ENCODE measurements around the gene SLC30A10.
"Not testable (repeated sequence)": the region's sequence is repeated elsewhere in the genome, so short reads cannot be mapped to it uniquely, and the experiment has no call there.

SLC30A10 gene

DNA sequence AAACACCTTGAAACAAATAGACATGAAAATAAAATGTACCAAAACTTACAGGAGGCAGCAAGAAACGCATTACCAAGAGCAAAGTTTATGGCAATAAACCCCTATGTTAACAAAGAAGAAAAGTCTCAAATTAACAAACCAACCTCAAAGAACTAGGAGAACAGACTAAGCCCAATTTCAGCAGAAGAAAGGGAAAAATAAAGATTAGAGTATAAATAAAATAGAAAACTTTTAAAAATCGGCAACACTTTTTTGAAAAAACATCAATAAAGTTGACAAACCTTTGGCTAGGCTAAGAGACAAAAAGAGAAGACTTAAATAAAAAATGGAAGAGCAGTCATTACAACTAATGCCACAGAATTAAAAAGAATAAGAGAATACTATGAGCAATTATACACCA, 42.7 kb downstream of the SLC30A10 start:
- no peak for DNase-seq

DNA sequence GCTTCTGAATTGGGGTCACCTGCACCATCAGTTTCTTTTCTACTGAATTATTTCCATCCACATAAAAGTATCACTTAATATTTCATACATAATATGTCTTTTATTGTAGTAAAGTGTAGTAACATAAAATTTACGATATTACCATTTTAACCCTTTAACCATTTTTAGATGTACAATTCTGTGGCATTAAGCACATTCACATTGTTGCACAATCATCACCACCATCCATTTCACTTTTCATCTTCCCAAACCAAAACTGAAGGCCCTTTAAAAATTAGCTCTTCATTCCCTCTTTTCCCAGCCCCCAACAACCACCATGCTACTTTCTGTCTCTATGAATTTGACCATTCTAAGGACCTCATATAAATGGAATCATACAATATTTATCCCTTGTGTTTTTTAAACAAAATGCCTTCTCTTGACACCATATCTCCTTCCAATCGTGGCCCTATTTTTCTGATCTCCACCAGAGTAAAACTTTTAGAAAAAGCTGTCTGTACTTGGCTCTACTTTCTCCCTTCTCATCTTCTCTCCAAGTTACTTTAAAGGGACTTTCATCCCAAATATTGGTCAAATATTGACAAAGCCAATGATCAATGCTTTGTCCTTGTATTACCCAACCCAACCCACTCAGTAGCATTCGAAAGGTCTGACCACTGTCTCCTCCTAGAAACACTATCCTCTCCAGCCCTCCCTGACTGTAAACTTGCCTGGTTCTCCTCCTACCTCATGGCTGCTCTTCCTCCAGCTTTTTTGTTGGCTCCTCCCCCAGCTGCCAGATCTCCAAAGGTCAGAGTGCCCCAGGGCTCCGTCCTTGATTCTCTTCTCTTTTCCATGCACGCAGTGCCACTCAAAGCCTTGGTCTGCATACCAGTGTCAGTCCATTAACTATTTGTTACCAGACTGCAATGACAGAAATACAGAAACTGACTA, 44.7 kb downstream of the SLC30A10 start:
- no peak for DNase-seq

- DNase-seq, result no peak
These were observed 45.6 kb downstream of the SLC30A10 start for GRCh38 chr1:219882755-219883154.

DNA sequence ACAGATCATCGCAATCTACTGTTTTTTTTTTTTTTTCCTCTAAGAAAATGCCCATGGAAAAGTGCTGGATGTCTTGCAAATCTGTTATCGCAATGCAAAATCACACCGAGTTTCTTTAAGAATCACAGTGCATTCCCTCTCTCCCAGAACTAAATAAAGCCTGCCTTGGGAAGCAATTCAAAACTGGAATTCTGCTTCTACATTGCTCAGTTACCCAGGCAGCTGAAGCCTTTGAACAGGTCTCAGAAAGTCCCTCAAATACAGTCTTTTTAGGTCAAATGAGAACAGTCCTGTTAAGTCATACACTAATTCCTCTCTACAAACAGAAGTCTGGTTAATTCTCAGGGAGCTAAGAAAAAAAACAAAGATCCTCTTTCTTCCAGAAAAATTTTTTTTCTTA, 46.3 kb downstream of the SLC30A10 start:
- no peak for DNase-seq

GRCh38 chr1:219880765-219881457, 47.4 kb downstream of the SLC30A10 start:
- no peak for DNase-seq

DNA sequence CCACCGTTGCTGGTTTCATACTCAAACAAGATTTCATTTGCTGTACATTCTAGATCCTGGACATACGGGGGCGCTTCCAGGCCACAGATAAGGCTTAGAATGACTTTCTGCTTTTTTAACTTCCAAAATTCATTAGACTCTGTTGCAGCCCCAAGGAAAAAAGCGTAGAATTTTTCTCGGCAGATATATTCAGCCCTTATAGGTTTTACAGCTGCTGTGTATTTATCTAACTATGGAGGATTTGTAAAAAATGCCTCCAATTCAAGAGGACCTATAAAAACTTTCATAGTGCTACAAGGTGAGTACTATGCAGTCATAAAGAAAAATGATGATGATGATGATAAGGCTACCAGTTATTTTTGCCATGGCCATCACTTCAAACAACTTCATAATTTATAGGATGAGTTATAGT, 51.6 kb downstream of the SLC30A10 start:
- DNase-seq, result no peak

- no peak for DNase-seq
These were observed 52.5 kb downstream of the SLC30A10 start for GRCh38 chr1:219875860-219876259.

GRCh38 chr1:219872538-219872937, 55.8 kb downstream of the SLC30A10 start:
- DNase-seq, result not testable (repeated sequence)

DNA sequence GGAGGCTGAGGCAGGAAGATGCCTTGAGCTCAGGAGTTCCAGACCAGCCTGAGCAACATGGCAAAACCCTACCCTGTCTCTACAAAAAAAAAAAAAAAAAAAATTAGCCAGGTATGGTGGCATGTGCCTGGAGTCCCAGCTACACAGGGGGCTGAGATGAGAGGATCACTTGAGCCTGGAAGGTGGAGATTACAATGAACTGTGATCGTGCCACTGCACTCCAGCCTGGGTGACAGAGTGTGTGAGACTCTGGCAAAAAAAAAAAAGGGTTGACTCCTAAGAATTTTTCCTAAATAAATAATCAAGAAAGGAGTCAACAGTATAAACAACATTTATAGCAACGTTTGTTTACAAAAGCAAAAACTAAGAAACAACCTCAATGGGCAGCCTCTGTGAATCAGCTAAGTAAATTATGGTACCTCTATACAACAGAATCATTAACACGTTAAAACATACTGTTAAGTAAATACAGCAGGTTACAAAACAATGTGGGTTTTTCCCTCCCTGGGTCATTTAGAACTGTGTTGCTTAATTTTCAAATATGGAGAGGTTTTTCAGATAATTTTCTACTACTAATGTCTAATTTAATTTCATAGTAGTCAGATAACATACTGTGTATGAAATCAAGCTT, 56.8 kb downstream of the SLC30A10 start:
- DNase-seq, result no peak

DNA sequence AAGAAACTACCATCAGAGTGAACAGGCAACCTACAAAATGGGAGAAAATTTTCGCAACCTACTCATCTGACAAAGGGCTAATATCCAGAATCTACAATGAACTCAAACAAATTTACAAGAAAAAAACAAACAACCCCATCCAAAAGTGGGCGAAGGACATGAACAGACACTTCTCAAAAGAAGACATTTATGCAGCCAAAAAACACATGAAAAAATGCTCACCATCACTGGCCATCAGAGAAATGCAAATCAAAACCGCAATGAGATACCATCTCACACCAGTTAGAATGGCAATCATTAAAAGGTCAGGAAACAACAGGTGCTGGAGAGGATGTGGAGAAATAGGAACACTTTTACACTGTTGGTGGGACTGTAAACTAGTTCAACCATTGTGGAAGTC, 59.7 kb downstream of the SLC30A10 start:
- not testable (repeated sequence) for DNase-seq

Measured in CD4-positive, alpha-beta T cell treated with Interleukin-4 for 4 hours (primary cell).